HEK293 (cell line): ENCODE measurements around the gene PPP2R2B.

Experiments
- CTCF ChIA-PET: fragments of 350-600 bp; formaldehyde crosslinking; extraction: SDS; loops from one replicate; lab custom pipeline; 2021; ENCODE audit warnings: antibody characterized with exemption; lab: Yijun Ruan, JAX
- POLR2A ChIA-PET: fragments of 300-600 bp; formaldehyde crosslinking; extraction: SDS; loops from one replicate; lab custom pipeline; 2020; ENCODE audit warnings: antibody characterized with exemption, inconsistent platforms; lab: Yijun Ruan, JAX
- H3K27ac ChIP-seq: fragments of 200-500 bp; sonication (Bioruptor generic); 2 replicates; pipeline ENCODE4 v1.5.1; 2014; ENCODE audit warnings: low read depth, low read length, control low read depth, inconsistent platforms; ENCODE audit errors: extremely low read depth
- H3K36me3 ChIP-seq, 2 experiments: fragments of 200-500 bp in 1 of 2; sonication (Bioruptor generic) in 1 of 2; 1 replicate in 1 of 2; 2 replicates in 1 of 2; pipeline ENCODE4 v1.5.1; 2014 to 2017; ENCODE audit warnings: inconsistent platforms in 2 of 2, low read length in 2 of 2; ENCODE audit not compliant: control insufficient read depth in 2 of 2, insufficient read depth in 1 of 2
- H3K4me1 ChIP-seq: fragments of 200-500 bp; sonication (Bioruptor generic); 2 replicates; pipeline ENCODE4 v1.5.1; 2014; ENCODE audit warnings: mild to moderate bottlenecking, low read length, inconsistent platforms; ENCODE audit not compliant: control insufficient read depth, insufficient read depth
- H3K4me3 ChIP-seq: 2 replicates; pipeline ENCODE4 v1.5.1; 2011; ENCODE audit warnings: low read depth, mild to moderate bottlenecking, control low read depth, low read length, moderate library complexity
- H3K9me3 ChIP-seq: fragments of 200-500 bp; sonication (Bioruptor generic); 2 replicates; pipeline ENCODE4 v1.5.1; 2014; ENCODE audit warnings: low read depth, low read length, inconsistent platforms; ENCODE audit not compliant: control insufficient read depth, insufficient read depth
- ELK4 ChIP-seq: IDR thresholded peaks from 2 replicates; pipeline ENCODE4 v1.6.1; 2011; ENCODE audit warnings: mild to moderate bottlenecking, low read depth, low read length, borderline replicate concordance
- KLF10 ChIP-seq: fragments of 450-650 bp; IDR thresholded peaks from 2 replicates; pipeline ENCODE4 v1.5.1; 2018; ENCODE audit warnings: missing biosample characterization, mild to moderate bottlenecking, missing genetic modification characterization
- KLF16 ChIP-seq: fragments of 450-650 bp; formaldehyde crosslinking; IDR thresholded peaks from 2 replicates; pipeline ENCODE4 v1.5.1; 2017; ENCODE audit warnings: missing biosample characterization, missing genetic modification characterization
- MEIS1 ChIP-seq: sonication (generic); formaldehyde crosslinking; IDR thresholded peaks from 2 replicates; pipeline ENCODE4 v1.8.1; 2022; ENCODE audit warnings: missing genetic modification reagents, mild to moderate bottlenecking, borderline replicate concordance
- ZBTB11 ChIP-seq: fragments of 450-650 bp; formaldehyde crosslinking; conservative IDR thresholded peaks from 2 replicates; pipeline ENCODE4 v1.5.1; 2016; ENCODE audit warnings: low read depth, missing biosample characterization, missing genetic modification characterization
- ZBTB17 ChIP-seq: fragments of 450-650 bp; formaldehyde crosslinking; IDR thresholded peaks from 2 replicates; pipeline ENCODE4 v1.5.1; 2016; ENCODE audit warnings: missing biosample characterization, missing genetic modification characterization
- ZNF121 ChIP-seq: fragments of 450-650 bp; formaldehyde crosslinking; IDR thresholded peaks from 2 replicates; pipeline ENCODE4 v1.5.1; 2016; ENCODE audit warnings: missing biosample characterization, missing genetic modification characterization
- ZNF140 ChIP-seq: fragments of 450-650 bp; formaldehyde crosslinking; IDR thresholded peaks from 2 replicates; pipeline ENCODE4 v1.5.1; 2016; ENCODE audit warnings: missing biosample characterization, missing genetic modification characterization
- ZNF148 ChIP-seq: fragments of 450-650 bp; formaldehyde crosslinking; IDR thresholded peaks from 2 replicates; pipeline ENCODE4 v1.5.0; 2017; ENCODE audit warnings: missing biosample characterization, missing genetic modification characterization, borderline replicate concordance
- ZNF248 ChIP-seq: fragments of 450-650 bp; formaldehyde crosslinking; IDR thresholded peaks from 2 replicates; pipeline ENCODE4 v1.5.1; 2017; ENCODE audit warnings: missing biosample characterization, missing genetic modification characterization
- ZNF473 ChIP-seq: fragments of 450-650 bp; formaldehyde crosslinking; IDR thresholded peaks from 2 replicates; pipeline ENCODE4 v1.5.1; 2017; ENCODE audit warnings: missing biosample characterization, missing genetic modification characterization
- TF ChIP-seq, protein P1 (sequence below): fragments of 450-650 bp; formaldehyde crosslinking; IDR thresholded peaks from 2 replicates; pipeline ENCODE4 v1.5.1; 2016; ENCODE audit warnings: missing biosample characterization, missing genetic modification characterization, borderline replicate concordance
- TF ChIP-seq, protein P2 (sequence below): fragments of 450-650 bp; formaldehyde crosslinking; IDR thresholded peaks from 2 replicates; pipeline ENCODE4 v1.5.1; 2016; ENCODE audit warnings: missing biosample characterization, missing genetic modification characterization

PPP2R2B gene

GRCh38 chr5:146725025-146725424 lies 153.5 kb downstream of the PPP2R2B start (continued):
- TF ChIP-seq, protein P1, sequence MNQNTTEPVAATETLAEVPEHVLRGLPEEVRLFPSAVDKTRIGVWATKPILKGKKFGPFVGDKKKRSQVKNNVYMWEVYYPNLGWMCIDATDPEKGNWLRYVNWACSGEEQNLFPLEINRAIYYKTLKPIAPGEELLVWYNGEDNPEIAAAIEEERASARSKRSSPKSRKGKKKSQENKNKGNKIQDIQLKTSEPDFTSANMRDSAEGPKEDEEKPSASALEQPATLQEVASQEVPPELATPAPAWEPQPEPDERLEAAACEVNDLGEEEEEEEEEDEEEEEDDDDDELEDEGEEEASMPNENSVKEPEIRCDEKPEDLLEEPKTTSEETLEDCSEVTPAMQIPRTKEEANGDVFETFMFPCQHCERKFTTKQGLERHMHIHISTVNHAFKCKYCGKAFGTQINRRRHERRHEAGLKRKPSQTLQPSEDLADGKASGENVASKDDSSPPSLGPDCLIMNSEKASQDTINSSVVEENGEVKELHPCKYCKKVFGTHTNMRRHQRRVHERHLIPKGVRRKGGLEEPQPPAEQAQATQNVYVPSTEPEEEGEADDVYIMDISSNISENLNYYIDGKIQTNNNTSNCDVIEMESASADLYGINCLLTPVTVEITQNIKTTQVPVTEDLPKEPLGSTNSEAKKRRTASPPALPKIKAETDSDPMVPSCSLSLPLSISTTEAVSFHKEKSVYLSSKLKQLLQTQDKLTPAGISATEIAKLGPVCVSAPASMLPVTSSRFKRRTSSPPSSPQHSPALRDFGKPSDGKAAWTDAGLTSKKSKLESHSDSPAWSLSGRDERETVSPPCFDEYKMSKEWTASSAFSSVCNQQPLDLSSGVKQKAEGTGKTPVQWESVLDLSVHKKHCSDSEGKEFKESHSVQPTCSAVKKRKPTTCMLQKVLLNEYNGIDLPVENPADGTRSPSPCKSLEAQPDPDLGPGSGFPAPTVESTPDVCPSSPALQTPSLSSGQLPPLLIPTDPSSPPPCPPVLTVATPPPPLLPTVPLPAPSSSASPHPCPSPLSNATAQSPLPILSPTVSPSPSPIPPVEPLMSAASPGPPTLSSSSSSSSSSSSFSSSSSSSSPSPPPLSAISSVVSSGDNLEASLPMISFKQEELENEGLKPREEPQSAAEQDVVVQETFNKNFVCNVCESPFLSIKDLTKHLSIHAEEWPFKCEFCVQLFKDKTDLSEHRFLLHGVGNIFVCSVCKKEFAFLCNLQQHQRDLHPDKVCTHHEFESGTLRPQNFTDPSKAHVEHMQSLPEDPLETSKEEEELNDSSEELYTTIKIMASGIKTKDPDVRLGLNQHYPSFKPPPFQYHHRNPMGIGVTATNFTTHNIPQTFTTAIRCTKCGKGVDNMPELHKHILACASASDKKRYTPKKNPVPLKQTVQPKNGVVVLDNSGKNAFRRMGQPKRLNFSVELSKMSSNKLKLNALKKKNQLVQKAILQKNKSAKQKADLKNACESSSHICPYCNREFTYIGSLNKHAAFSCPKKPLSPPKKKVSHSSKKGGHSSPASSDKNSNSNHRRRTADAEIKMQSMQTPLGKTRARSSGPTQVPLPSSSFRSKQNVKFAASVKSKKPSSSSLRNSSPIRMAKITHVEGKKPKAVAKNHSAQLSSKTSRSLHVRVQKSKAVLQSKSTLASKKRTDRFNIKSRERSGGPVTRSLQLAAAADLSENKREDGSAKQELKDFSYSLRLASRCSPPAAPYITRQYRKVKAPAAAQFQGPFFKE: no peak
- TF ChIP-seq ZBTB11 (no peak), ZBTB17 (tag by site-specific recombination) (no peak), ZNF121 (tag by site-specific recombination) (no peak), ZNF248 (tag by site-specific recombination) (no peak), ELK4 (no peak), ZNF473 (tag by site-specific recombination) (no peak), ZNF148 (tag by site-specific recombination) (no peak), KLF16 (no peak), KLF10 (no peak)
- TF ChIP-seq, protein P2, sequence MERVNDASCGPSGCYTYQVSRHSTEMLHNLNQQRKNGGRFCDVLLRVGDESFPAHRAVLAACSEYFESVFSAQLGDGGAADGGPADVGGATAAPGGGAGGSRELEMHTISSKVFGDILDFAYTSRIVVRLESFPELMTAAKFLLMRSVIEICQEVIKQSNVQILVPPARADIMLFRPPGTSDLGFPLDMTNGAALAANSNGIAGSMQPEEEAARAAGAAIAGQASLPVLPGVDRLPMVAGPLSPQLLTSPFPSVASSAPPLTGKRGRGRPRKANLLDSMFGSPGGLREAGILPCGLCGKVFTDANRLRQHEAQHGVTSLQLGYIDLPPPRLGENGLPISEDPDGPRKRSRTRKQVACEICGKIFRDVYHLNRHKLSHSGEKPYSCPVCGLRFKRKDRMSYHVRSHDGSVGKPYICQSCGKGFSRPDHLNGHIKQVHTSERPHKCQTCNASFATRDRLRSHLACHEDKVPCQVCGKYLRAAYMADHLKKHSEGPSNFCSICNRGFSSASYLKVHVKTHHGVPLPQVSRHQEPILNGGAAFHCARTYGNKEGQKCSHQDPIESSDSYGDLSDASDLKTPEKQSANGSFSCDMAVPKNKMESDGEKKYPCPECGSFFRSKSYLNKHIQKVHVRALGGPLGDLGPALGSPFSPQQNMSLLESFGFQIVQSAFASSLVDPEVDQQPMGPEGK: no peak

- CTCF ChIA-PET: interaction anchor here (0.9 kb wide), 1 partner anchor 466 kb away, joined by 3 read pairs; no protein-coding TSS in a partner anchor
- POLR2A ChIA-PET: no interaction called here
- TF ChIP-seq ZNF140 (tag by site-specific recombination) (no peak), MEIS1 (CRISPR knock-in tag) (no peak)
- TF ChIP-seq, protein P1: no peak
These were observed 156.2 kb downstream of the PPP2R2B start for GRCh38 chr5:146722361-146722779.

More at GRCh38 chr5:146722361-146722779, 156.2 kb downstream of the PPP2R2B start:
- H3K36me3 ChIP-seq: no peaks in the 10 kb centered on the region
- H3K9me3 ChIP-seq: no peaks in the 10 kb centered on the region
- no peak overlapping the region for H3K27ac ChIP-seq
- no peaks in the 10 kb centered on the region for H3K4me1 ChIP-seq
- H3K4me3 ChIP-seq: no peak overlapping the region
